Lower leg skin (tissue), 4 donors: ENCODE measurements around the gene CYP11A1. TPM values are rescaled to one million over a fixed set of nuclear protein-coding genes. Genes with fewer than 3 reads are reported as not detected.

Experiments used
- DNase-seq, 2 donors: peaks; one replicate each; pipeline ENCODE4 v3.0.0-alpha.2; 2019; ENCODE audit warnings: low spot score in 2 of 2
- H3K4me3 ChIP-seq: fragments of 200-600 bp; sonication (generic); 2 replicates; pipeline ENCODE4 v1.5.1; 2017; ENCODE audit warnings: mild to moderate bottlenecking, low read depth; ENCODE audit not compliant: poor library complexity, severe bottlenecking
- POLR2A ChIP-seq, 2 donors: fragments of 450-650 bp; IDR thresholded peaks; one replicate each; pipeline ENCODE4 v1.6.1; 2016 to 2017; ENCODE audit warnings: antibody characterized with exemption in 2 of 2, mild to moderate bottlenecking in 1 of 2, moderate library complexity in 1 of 2
- WGBS, 2 donors: methylation state at CpG; one replicate each; pipeline ENCODE4 v1.1.5; 2018; 5-methylcytosine and 5-hydroxymethylcytosine counted together
- intact Hi-C: fragments of 100-400 bp; cut with DNase I; formaldehyde crosslinking; loops from one replicate; pipeline ENCODE4 v1.15.0; 2023; ENCODE audit warnings: low total_unique reads
- total RNA-seq, 4 donors: library from RNA; depleted of rRNA; stranded (reverse); fragments of >200 nt; gene quantifications; one replicate each; pipeline ENCODE4 v1.1.0, GENCODE V29; 2016
- TF ChIP-seq, protein P1 (sequence below), 3 donors: fragments of 450-650 bp; IDR thresholded peaks; one replicate each; pipeline ENCODE4 v1.5.1; 2016; ENCODE audit warnings: antibody characterized with exemption in 3 of 3, mild to moderate bottlenecking in 3 of 3, moderate library complexity in 2 of 3

The CYP11A1 gene
- total RNA-seq, 4 donors from 2014 or later: 0.34 to 0.75 (median 0.49) TPM; not detected in 1

GRCh38 chr15:74409225-74409624 is 41.8 kb upstream of the CYP11A1 start:
- intact Hi-C loops: no loop called here
- TF ChIP-seq POLR2A (IDR thresholded peaks at IDR 0.05): no peak
- no peak overlapping the region for H3K4me3 ChIP-seq
- 78 to 84% methylated on average over 7 of the region's 7 CpGs for WGBS, 2 donors
- no peak for DNase-seq

DNA sequence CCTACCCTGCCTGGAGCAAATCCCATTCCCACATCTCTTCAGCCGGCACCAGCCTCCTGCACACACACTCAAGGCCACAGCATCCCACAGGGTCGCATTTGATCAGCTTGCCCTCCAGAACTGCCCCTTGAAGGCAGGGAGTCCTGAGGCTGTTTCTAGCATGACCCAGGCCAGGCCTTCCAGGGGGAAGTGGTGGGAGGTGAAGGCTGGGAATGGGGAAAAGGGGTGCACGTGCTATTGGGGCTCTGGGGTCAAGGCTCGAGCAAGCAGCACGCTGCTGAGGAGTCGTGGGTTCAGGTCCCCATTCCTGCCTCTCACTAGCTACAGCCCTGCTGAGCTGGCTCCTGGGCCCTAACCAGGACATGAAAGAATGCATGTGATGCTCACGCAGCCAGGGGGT is 41.4 kb upstream of the CYP11A1 start:
- no peak for DNase-seq
- WGBS, 2 donors: 77 to 87% methylated on average over 7 of the region's 7 CpGs
- no peak overlapping the region for H3K4me3 ChIP-seq
- no peak for TF ChIP-seq POLR2A (IDR thresholded peaks at IDR 0.05)
- TF ChIP-seq, protein P1, sequence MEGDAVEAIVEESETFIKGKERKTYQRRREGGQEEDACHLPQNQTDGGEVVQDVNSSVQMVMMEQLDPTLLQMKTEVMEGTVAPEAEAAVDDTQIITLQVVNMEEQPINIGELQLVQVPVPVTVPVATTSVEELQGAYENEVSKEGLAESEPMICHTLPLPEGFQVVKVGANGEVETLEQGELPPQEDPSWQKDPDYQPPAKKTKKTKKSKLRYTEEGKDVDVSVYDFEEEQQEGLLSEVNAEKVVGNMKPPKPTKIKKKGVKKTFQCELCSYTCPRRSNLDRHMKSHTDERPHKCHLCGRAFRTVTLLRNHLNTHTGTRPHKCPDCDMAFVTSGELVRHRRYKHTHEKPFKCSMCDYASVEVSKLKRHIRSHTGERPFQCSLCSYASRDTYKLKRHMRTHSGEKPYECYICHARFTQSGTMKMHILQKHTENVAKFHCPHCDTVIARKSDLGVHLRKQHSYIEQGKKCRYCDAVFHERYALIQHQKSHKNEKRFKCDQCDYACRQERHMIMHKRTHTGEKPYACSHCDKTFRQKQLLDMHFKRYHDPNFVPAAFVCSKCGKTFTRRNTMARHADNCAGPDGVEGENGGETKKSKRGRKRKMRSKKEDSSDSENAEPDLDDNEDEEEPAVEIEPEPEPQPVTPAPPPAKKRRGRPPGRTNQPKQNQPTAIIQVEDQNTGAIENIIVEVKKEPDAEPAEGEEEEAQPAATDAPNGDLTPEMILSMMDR (IDR thresholded peaks at IDR 0.05): no peak
- intact Hi-C loops: no loop called here

DNA sequence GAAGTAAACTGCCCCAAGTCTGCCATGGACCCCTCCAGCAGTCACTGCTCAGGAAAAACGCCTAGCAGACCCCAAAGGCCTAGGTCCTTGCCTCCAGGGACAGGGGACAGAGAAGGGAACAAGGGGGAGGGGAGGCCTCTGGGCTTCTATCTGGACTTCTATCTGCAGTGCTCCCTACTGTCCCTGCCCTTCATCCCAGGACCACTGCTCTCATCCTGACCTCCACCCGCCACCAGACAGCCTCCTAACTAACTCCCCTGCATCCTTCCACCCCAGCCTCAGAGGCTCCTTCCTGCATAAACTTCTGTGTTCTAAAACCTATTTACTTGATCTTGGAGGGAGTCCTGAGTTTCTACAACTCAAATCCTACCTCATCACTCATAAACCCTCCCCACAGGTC is 40.9 kb upstream of the CYP11A1 start:
- DNase-seq: no peak
- no peak overlapping the region for H3K4me3 ChIP-seq
- TF ChIP-seq, protein P1 (IDR thresholded peaks at IDR 0.05): no peak
- TF ChIP-seq POLR2A (IDR thresholded peaks at IDR 0.05): no peak
- 81 to 89% methylated on average over 2 of the region's 2 CpGs for WGBS, 2 donors
- intact Hi-C loops: no loop called here

DNA sequence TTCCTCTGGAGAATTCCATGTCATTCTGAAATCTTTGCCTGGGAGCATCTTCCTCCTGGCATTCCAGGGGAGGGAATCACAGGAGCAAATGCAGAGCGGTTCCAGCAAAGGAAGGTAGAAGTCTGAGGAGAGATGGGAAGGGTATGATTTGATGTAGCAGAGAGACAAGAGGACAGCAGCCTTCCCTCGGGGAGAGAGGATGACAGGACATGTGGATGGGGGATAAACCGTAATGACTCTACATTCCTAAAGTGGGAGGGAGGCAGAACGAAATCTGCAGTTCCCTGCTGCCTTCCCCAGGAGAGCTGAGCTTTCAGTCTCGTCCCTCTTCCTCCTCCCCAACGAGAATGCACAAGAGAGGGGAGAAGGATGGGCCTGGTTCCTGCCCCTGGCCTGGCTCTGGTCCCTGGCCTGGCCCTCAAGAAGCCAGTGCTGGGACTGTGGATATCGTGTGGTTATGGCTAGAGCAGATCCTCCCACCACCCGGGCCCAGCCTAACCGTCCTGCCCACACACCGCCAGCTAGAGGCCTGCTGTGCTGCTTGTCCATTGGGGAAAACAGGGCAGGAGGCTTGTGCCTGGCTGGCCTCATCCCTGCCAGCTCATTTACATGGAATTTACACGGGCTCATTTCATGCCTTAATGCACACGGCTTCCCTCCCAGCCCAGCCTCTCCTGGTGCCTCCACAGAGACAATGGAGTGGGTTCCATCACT is 39.7 kb upstream of the CYP11A1 start:
- 30 to 36% methylated on average over 12 of the region's 12 CpGs for WGBS, 2 donors
- TF ChIP-seq, protein P1 (IDR thresholded peaks at IDR 0.05): no peak
- TF ChIP-seq POLR2A (IDR thresholded peaks at IDR 0.05): no peak
- H3K4me3 ChIP-seq: no peak overlapping the region
- intact Hi-C loops: no loop called here
- no peak for DNase-seq

DNA sequence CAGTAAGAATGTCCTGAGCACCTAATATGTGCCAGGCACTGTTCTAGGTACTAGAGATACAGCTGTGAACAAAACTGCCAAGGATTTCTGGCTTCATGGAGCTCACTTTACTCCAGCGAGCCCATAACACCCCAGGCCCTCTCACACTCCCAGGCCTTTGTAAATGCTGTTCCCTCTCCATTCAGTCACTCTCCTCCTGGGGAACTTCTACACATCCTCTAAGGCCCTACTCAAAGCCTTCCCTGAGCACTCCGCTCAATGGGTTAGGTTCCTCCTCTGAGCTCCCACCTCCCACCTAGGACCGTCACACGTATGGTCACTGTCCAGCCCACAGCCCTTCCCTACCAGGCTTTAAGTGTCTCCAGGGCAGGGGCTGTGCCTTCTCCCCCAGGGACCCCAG is 39.1 kb upstream of the CYP11A1 start:
- 86 to 94% methylated on average over 4 of the region's 4 CpGs for WGBS, 2 donors
- DNase-seq: no peak
- no peak overlapping the region for H3K4me3 ChIP-seq

DNA sequence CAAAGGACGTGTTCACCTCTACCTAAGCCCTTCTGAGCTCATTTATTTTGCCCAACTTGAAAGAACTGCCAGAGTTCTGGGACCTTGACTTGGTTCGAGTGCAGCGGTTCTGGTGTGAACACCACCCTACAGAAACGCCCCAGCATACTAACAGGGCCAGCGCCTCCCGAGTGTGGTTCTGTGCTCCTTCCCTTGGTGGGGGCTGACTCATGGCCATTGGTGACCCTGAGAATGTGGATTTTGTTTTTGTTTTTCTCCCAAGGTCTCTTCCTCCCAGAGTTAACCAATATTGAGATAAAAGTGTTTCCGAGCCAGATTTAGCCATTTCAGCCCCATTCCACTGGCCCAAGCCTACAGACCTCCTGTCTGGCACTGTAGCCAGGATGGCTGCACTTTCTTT is 38.4 kb upstream of the CYP11A1 start:
- 89 to 91% methylated on average over 7 of the region's 7 CpGs for WGBS, 2 donors
- TF ChIP-seq, protein P1 (IDR thresholded peaks at IDR 0.05): no peak
- TF ChIP-seq POLR2A (IDR thresholded peaks at IDR 0.05): no peak
- intact Hi-C loops: no loop called here
- DNase-seq: no peak
- no peak overlapping the region for H3K4me3 ChIP-seq

More for the DNA sequence above, 39.1 kb upstream of the CYP11A1 start:
- TF ChIP-seq, protein P1 (IDR thresholded peaks at IDR 0.05): no peak
- no peak for TF ChIP-seq POLR2A (IDR thresholded peaks at IDR 0.05)
- intact Hi-C loops: no loop called here
